ENCODE data around the gene URB2. TPM values are rescaled to one million over a fixed set of nuclear protein-coding genes. Genes with fewer than 3 reads are reported as not detected.
A peak's percentile ranks its signal among the peaks of the same experiment; 100 is the strongest.

URB2 gene
- total and polyA plus RNA-seq, 10 of the 15 experiments (the other 5 are each of a cell fraction or from before 2014, with no cell fraction given), result 2.7 to 24.0 (median 16.9) TPM

DNA sequence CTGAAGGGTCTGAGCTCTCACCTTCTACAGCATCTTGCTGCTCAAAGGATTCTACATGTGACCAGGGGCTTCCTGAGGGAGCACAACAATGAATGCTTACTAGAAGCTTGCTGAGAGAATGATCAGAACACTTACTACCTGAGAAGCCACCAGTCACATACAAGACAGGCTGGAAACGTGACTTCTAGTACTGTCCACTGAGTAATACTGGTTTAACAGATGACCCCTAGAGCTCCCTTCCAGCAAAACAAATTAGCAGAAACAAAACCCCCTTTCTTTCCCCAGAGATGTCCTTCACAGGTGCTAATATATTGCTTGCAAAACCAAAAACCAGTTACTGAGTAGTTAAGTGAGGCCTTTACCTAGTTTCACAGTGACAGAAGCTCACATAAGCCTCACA lies 2.2 kb upstream of the URB2 start:
- peak overlapping the region; percentile 74 for H3K4me2 ChIP-seq (ENCODE audit: control insufficient read depth, insufficient read depth)
- ChIA-PET RAD21 (ENCODE audit: unreplicated experiment) (interaction anchor here (0.7 to 3.5 kb wide), 5 partner anchors 9 to 144 kb away, joined by 3 to 25 read pairs (median 3); partner anchors contain the start of gene ABCB10), SMC1A (ENCODE audit: uncharacterized antibody, unreplicated experiment) (interaction anchor here (0.6 to 2.9 kb wide), 12 partner anchors 11 to 357 kb away, joined by 3 to 25 read pairs (median 4); partner anchors contain the start of gene ABCB10), POLR2A (interaction anchor here (0.8 to 4.4 kb wide), 4 partner anchors 11 to 66 kb away, joined by 4 to 33 read pairs (median 5); partner anchors contain the start of gene ABCB10), CTCF (interaction anchor here (1.1 to 3.8 kb wide), 7 partner anchors 8 to 69 kb away, joined by 4 to 22 read pairs (median 6); partner anchors contain the start of gene ABCB10)
- peaks cover 24% of the 10 kb centered on the region for H3K4me1 ChIP-seq (ENCODE audit: control insufficient read depth, insufficient read depth, low read length)
- in situ Hi-C loops (cut with MboI) (no loop called here), intact Hi-C loops (cut with micrococcal nuclease; ENCODE audit: unreplicated experiment) (no loop called here)
- H3K36me3 ChIP-seq (ENCODE audit: control insufficient read depth in 2 of 2, insufficient read depth in 2 of 2, low read length in 1 of 2), result peaks cover 0 to 3% of the 10 kb centered on the region in 2 experiments; a peak in 2 of 4 replicates
- H3K4me3 ChIP-seq, result peak overlapping the region; percentile 96
- H4K20me1 ChIP-seq (ENCODE audit: control insufficient read depth, insufficient read depth), result no peaks in the 10 kb centered on the region
- peaks cover 89% of the 10 kb centered on the region for H3K79me2 ChIP-seq (ENCODE audit: control insufficient read depth, insufficient read depth, low read length)
- H2AFZ ChIP-seq (ENCODE audit: control insufficient read depth, low read depth, low read length), result no peak overlapping the region
- no peaks in the 10 kb centered on the region for H3K27me3 ChIP-seq (replicated peaks in 1 of 2; ENCODE audit: control insufficient read depth in 2 of 2, insufficient read depth in 2 of 2, low read length in 1 of 2)
- peak; percentile 2; the same call in 2 of the 3 replicates for ATAC-seq
- 0% methylated on average over 1 of the region's 1 CpG for WGBS (ENCODE audit: insufficient coverage, insufficient replicate concordance, low lambda C conversion rate, missing lambda C conversion rate)
- FAIRE-seq, result no peak
- TF ChIP-seq MTA3 (IDR thresholded peaks at IDR 0.05; ENCODE audit: borderline replicate concordance, low read length), result no peak
- TF ChIP-seq, protein P1, sequence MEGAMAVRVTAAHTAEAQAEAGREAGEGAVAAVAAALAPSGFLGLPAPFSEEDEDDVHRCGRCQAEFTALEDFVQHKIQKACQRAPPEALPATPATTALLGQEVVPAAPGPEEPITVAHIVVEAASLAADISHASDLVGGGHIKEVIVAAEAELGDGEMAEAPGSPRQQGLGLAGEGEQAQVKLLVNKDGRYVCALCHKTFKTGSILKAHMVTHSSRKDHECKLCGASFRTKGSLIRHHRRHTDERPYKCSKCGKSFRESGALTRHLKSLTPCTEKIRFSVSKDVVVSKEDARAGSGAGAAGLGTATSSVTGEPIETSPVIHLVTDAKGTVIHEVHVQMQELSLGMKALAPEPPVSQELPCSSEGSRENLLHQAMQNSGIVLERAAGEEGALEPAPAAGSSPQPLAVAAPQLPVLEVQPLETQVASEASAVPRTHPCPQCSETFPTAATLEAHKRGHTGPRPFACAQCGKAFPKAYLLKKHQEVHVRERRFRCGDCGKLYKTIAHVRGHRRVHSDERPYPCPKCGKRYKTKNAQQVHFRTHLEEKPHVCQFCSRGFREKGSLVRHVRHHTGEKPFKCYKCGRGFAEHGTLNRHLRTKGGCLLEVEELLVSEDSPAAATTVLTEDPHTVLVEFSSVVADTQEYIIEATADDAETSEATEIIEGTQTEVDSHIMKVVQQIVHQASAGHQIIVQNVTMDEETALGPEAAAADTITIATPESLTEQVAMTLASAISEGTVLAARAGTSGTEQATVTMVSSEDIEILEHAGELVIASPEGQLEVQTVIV (IDR thresholded peaks at IDR 0.05; ENCODE audit: borderline replicate concordance, partially characterized antibody), result no peak
- no peak for TF ChIP-seq HSF1 (IDR thresholded peaks at IDR 0.05; ENCODE audit: low read depth, low read length)
- no peak for TF ChIP-seq BACH1 (IDR thresholded peaks at IDR 0.05; ENCODE audit: borderline replicate concordance)
- TF ChIP-seq, protein P2, sequence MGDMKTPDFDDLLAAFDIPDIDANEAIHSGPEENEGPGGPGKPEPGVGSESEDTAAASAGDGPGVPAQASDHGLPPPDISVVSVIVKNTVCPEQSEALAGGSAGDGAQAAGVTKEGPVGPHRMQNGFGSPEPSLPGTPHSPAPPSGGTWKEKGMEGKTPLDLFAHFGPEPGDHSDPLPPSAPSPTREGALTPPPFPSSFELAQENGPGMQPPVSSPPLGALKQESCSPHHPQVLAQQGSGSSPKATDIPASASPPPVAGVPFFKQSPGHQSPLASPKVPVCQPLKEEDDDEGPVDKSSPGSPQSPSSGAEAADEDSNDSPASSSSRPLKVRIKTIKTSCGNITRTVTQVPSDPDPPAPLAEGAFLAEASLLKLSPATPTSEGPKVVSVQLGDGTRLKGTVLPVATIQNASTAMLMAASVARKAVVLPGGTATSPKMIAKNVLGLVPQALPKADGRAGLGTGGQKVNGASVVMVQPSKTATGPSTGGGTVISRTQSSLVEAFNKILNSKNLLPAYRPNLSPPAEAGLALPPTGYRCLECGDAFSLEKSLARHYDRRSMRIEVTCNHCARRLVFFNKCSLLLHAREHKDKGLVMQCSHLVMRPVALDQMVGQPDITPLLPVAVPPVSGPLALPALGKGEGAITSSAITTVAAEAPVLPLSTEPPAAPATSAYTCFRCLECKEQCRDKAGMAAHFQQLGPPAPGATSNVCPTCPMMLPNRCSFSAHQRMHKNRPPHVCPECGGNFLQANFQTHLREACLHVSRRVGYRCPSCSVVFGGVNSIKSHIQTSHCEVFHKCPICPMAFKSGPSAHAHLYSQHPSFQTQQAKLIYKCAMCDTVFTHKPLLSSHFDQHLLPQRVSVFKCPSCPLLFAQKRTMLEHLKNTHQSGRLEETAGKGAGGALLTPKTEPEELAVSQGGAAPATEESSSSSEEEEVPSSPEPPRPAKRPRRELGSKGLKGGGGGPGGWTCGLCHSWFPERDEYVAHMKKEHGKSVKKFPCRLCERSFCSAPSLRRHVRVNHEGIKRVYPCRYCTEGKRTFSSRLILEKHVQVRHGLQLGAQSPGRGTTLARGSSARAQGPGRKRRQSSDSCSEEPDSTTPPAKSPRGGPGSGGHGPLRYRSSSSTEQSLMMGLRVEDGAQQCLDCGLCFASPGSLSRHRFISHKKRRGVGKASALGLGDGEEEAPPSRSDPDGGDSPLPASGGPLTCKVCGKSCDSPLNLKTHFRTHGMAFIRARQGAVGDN (IDR thresholded peaks at IDR 0.05), result no peak
- TF ChIP-seq PAX5 (IDR thresholded peaks at IDR 0.05; ENCODE audit: borderline replicate concordance, low read depth, low read length), result no peak
- TF ChIP-seq BHLHE40 (IDR thresholded peaks at IDR 0.05; ENCODE audit: borderline replicate concordance in 1 of 2, low read depth in 2 of 2, low read length in 1 of 2), result peak; percentile 74 to 82
- no peak for TF ChIP-seq SKIL (IDR thresholded peaks at IDR 0.05; ENCODE audit: low read depth, poor library complexity, severe bottlenecking)
- no peak for DNase-seq (ENCODE audit: low read depth, low spot score)
- no TSS peak for BruUV-seq (replicated peaks)
- no peak overlapping the region for H3K27ac ChIP-seq (ENCODE audit: control insufficient read depth, insufficient read depth)
- peak overlapping the region; percentile 27; the same call in 1 of the 2 replicates for H3K9ac ChIP-seq (ENCODE audit: control insufficient read depth, insufficient read depth, low read length)
- no peaks in the 10 kb centered on the region for H3K9me3 ChIP-seq (replicated peaks; ENCODE audit: control insufficient read depth, insufficient read depth, low read length)

Data from GM12878 (cell line).